HepG2 (cell line): Measurements from ENCODE around the gene SPOCD1. TPM values are rescaled to one million over a fixed set of nuclear protein-coding genes. Genes with fewer than 3 reads are reported as not detected.

Experiments used
- BRCA1 ChIP-seq: sonication (generic); formaldehyde crosslinking; IDR thresholded peaks from 2 replicates; pipeline ENCODE4 v1.4.0; 2020; ENCODE audit warnings: missing genetic modification reagents
- FOXO1 ChIP-seq: sonication (generic); formaldehyde crosslinking; IDR thresholded peaks from 2 replicates; pipeline ENCODE4 v1.4.0; 2020; ENCODE audit warnings: missing genetic modification reagents
- HBP1 ChIP-seq: IDR thresholded peaks from 2 replicates; pipeline ENCODE4 v1.6.1; 2016; ENCODE audit warnings: low read depth, control low read depth
- HES4 ChIP-seq: sonication (generic); formaldehyde crosslinking; IDR thresholded peaks from 2 replicates; pipeline ENCODE4 v1.9.0; 2021; ENCODE audit warnings: mild to moderate bottlenecking, missing genetic modification reagents, borderline replicate concordance
- IKZF1 ChIP-seq: fragments of 450-650 bp; IDR thresholded peaks from 2 replicates; pipeline ENCODE4 v1.7.1; 2016
- KMT2B ChIP-seq: IDR thresholded peaks from 2 replicates; pipeline ENCODE4 v1.6.1; 2016; ENCODE audit warnings: missing genetic modification reagents, missing compliant biosample characterization
- NRL ChIP-seq: sonication (generic); formaldehyde crosslinking; IDR thresholded peaks from 2 replicates; pipeline ENCODE4 v1.5.0; 2020; ENCODE audit warnings: missing genetic modification reagents, mild to moderate bottlenecking, moderate library complexity, borderline replicate concordance
- PAWR ChIP-seq: sonication (generic); formaldehyde crosslinking; IDR thresholded peaks from 2 replicates; pipeline ENCODE4 v1.4.0; 2020; ENCODE audit warnings: missing genetic modification reagents, mild to moderate bottlenecking, borderline replicate concordance
- SNAPC2 ChIP-seq: sonication (generic); formaldehyde crosslinking; IDR thresholded peaks from 2 replicates; pipeline ENCODE4 v1.8.1; 2022; ENCODE audit warnings: mild to moderate bottlenecking, missing genetic modification reagents
- SRSF1 ChIP-seq: fragments of 200-400 bp; formaldehyde crosslinking; optimal IDR thresholded peaks from 2 replicates; pipeline ENCODE3; 2017; ENCODE audit warnings: mild to moderate bottlenecking, low read depth, low read length, moderate library complexity
- TFDP1 ChIP-seq: IDR thresholded peaks from 2 replicates; pipeline ENCODE4 v1.6.1; 2016; ENCODE audit warnings: missing compliant biosample characterization, missing genetic modification reagents, borderline replicate concordance
- ZBTB42 ChIP-seq: sonication (generic); formaldehyde crosslinking; IDR thresholded peaks from 2 replicates; pipeline ENCODE4 v1.5.0; 2020; ENCODE audit warnings: mild to moderate bottlenecking, missing genetic modification reagents
- ZNF549 ChIP-seq: sonication (generic); formaldehyde crosslinking; IDR thresholded peaks from 2 replicates; pipeline ENCODE4 v1.5.0; 2020; ENCODE audit warnings: missing genetic modification reagents
- polyA plus RNA-seq, 8 experiments: library from polyadenylated mRNA; depleted of rRNA in 3 of 8; stranded (reverse) in 7 of 8; unstranded in 1 of 8; fragments of >200 nt; fragmentation: Illumina TruSeq in 4 of 8; extraction: Trizol in 4 of 8; gene quantifications; 2 replicates each; pipeline versions ENCODE4 v1.2.1 to v1.2.3, GENCODE V29; 2011 to 2016; ENCODE audit warnings: low read depth in 4 of 8, missing spikeins in 1 of 8, mixed read lengths in 1 of 8; ENCODE audit not compliant: insufficient read depth in 1 of 8
- total RNA-seq, 5 experiments: library from RNA; depleted of rRNA; stranded (reverse); fragments of >200 nt; fragmentation: Illumina TruSeq; extraction: Trizol; gene quantifications; 2 replicates each; pipeline ENCODE4 v1.2.3, GENCODE V29; 2016; ENCODE audit warnings: low read depth in 1 of 5
- TF ChIP-seq, protein P1 (sequence below): sonication (generic); formaldehyde crosslinking; IDR thresholded peaks from 2 replicates; pipeline ENCODE4 v1.4.0; 2020; ENCODE audit warnings: mild to moderate bottlenecking, missing genetic modification reagents
- TF ChIP-seq, protein P2 (sequence below): sonication (generic); formaldehyde crosslinking; IDR thresholded peaks from 2 replicates; pipeline ENCODE4 v1.5.1; 2020; ENCODE audit warnings: mild to moderate bottlenecking, missing genetic modification reagents
- TF ChIP-seq, protein P3 (sequence below): sonication (generic); formaldehyde crosslinking; IDR thresholded peaks from 2 replicates; pipeline ENCODE4 v1.8.0; 2022; ENCODE audit warnings: missing genetic modification reagents, mild to moderate bottlenecking, borderline replicate concordance
- TF ChIP-seq, protein P4 (sequence below): sonication (generic); formaldehyde crosslinking; conservative IDR thresholded peaks from 2 replicates; pipeline ENCODE4 v1.4.0; 2020; ENCODE audit warnings: mild to moderate bottlenecking, missing genetic modification reagents, moderate library complexity

SPOCD1 gene
- total and polyA plus RNA-seq, 2 of the 13 experiments (the other 11 are each of a cell fraction or from before 2014, with no cell fraction given) = 0.24 to 0.29 TPM

DNA sequence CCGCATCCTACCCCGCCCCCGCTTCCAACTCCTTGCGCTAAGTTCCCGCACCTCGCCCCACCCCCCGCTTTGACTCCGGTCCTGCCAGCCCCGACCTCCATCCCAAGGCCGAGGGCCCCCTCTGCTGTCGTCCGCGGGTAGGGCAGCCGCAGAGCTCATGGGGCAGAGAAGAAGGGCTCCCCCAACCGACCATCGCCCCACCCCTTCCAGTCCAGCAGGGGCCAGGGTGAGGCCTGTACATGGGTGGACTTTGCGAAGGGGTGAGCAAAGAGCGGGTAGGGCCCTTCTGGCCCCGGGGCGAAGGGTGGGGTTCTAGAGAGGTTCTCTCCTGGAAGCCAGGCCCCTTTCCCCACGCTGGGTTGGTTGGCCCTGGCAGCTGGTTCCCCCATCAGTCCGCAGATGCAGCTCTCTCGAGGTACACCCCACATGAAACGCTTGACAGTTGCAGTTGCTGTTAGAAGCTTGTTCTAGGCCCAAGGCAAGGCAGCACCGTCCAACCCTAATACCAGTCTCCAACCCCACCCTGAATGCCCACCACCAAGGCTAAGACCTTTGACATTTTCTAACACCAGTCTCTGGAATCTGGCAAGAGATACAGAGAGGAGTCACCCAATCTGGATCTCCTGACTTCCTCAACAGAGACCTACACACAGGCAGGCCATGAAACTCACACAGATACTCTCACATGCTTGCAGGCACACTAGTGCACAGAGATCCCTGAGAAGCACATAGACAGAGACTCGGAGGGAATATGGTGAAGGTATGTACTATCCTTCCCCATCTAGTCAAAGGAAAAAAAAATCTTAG is 26.4 kb downstream of the SPOCD1 start (continued):
- TF ChIP-seq, protein P1, sequence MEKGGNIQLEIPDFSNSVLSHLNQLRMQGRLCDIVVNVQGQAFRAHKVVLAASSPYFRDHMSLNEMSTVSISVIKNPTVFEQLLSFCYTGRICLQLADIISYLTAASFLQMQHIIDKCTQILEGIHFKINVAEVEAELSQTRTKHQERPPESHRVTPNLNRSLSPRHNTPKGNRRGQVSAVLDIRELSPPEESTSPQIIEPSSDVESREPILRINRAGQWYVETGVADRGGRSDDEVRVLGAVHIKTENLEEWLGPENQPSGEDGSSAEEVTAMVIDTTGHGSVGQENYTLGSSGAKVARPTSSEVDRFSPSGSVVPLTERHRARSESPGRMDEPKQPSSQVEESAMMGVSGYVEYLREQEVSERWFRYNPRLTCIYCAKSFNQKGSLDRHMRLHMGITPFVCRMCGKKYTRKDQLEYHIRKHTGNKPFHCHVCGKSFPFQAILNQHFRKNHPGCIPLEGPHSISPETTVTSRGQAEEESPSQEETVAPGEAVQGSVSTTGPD (CRISPR knock-in tag) = no peak
- TF ChIP-seq, protein P2, sequence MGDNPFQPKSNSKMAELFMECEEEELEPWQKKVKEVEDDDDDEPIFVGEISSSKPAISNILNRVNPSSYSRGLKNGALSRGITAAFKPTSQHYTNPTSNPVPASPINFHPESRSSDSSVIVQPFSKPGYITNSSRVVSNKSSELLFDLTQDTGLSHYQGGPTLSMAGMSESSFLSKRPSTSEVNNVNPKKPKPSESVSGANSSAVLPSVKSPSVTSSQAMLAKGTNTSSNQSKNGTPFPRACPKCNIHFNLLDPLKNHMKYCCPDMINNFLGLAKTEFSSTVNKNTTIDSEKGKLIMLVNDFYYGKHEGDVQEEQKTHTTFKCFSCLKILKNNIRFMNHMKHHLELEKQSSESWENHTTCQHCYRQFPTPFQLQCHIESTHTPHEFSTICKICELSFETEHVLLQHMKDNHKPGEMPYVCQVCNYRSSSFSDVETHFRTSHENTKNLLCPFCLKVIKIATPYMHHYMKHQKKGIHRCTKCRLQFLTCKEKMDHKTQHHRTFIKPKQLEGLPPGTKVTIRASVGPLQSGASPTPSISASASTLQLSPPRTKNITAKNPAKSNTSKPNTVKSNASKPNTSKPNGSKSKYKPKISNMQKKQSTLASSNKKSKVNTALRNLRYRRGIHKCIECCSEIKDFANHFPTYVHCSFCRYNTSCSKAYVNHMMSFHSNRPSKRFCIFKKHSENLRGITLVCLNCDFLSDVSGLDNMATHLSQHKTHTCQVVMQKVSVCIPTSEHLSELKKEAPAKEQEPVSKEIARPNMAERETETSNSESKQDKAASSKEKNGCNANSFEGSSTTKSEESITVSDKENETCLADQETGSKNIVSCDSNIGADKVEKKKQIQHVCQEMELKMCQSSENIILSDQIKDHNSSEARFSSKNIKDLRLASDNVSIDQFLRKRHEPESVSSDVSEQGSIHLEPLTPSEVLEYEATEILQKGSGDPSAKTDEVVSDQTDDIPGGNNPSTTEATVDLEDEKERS (CRISPR knock-in tag) = no peak
- 0 out of 2 replicates have a peak, but pooled peaks have one; percentile 30 for TF ChIP-seq FOXO1
- 0 out of 2 replicates have a peak, but pooled peaks have one; percentile 60 for TF ChIP-seq HBP1 (CRISPR knock-in tag)
- TF ChIP-seq SNAPC2 (CRISPR knock-in tag) = 0 out of 2 replicates have a peak, but pooled peaks have one; percentile 54
- no peak for TF ChIP-seq ZBTB42 (CRISPR knock-in tag)
- TF ChIP-seq, protein P3, sequence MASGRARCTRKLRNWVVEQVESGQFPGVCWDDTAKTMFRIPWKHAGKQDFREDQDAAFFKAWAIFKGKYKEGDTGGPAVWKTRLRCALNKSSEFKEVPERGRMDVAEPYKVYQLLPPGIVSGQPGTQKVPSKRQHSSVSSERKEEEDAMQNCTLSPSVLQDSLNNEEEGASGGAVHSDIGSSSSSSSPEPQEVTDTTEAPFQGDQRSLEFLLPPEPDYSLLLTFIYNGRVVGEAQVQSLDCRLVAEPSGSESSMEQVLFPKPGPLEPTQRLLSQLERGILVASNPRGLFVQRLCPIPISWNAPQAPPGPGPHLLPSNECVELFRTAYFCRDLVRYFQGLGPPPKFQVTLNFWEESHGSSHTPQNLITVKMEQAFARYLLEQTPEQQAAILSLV (CRISPR knock-in tag) = no peak
- no peak for TF ChIP-seq PAWR
- TF ChIP-seq SRSF1 = no peak
- TF ChIP-seq IKZF1 = no peak
- TF ChIP-seq KMT2B (CRISPR knock-in tag) = no peak
- TF ChIP-seq, protein P4, sequence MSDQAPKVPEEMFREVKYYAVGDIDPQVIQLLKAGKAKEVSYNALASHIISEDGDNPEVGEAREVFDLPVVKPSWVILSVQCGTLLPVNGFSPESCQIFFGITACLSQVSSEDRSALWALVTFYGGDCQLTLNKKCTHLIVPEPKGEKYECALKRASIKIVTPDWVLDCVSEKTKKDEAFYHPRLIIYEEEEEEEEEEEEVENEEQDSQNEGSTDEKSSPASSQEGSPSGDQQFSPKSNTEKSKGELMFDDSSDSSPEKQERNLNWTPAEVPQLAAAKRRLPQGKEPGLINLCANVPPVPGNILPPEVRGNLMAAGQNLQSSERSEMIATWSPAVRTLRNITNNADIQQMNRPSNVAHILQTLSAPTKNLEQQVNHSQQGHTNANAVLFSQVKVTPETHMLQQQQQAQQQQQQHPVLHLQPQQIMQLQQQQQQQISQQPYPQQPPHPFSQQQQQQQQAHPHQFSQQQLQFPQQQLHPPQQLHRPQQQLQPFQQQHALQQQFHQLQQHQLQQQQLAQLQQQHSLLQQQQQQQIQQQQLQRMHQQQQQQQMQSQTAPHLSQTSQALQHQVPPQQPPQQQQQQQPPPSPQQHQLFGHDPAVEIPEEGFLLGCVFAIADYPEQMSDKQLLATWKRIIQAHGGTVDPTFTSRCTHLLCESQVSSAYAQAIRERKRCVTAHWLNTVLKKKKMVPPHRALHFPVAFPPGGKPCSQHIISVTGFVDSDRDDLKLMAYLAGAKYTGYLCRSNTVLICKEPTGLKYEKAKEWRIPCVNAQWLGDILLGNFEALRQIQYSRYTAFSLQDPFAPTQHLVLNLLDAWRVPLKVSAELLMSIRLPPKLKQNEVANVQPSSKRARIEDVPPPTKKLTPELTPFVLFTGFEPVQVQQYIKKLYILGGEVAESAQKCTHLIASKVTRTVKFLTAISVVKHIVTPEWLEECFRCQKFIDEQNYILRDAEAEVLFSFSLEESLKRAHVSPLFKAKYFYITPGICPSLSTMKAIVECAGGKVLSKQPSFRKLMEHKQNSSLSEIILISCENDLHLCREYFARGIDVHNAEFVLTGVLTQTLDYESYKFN (CRISPR knock-in tag) = peak; percentile 31; the same call in 1 of the 2 replicates
- no peak for TF ChIP-seq ZNF549
- TF ChIP-seq HES4 (CRISPR knock-in tag) = no peak
- TF ChIP-seq NRL (CRISPR knock-in tag) = no peak
- no peak for TF ChIP-seq BRCA1 (CRISPR knock-in tag)
- TF ChIP-seq TFDP1 (CRISPR knock-in tag) = no peak
